ENCODE results near the gene CACNA1C. TPM values are rescaled to one million over a fixed set of nuclear protein-coding genes. Genes with fewer than 3 reads are reported as not detected.

CACNA1C gene
- total and polyA plus RNA-seq, 4 donors = 14.8 to 22.2 (median 18.3) TPM

DNA sequence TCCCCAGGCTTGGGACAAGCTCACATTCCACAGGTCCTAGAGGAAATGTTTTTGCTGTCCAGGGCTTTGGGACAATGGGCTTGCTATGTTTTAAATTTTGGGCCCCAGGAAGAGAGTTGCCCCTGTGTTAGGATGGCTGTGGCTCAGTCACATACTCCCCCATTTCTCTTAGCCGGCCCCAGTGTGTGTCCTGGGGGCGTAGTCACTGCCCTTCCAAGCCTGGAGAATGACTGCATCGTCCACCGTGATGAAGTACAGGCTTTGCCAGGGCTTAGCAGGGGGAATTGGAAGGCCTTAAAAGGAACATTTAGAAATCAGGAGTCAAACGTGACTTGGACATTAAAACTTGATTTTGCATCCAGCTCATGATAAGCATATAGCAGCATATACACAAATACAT, 293.6 kb downstream of the CACNA1C start:
- Histone ChIP-seq H3K36me3 (ENCODE audit: control insufficient read depth, insufficient read depth, low read length) (no peaks in the 10 kb centered on the region), H3K27ac (ENCODE audit: low read depth, low read length) (no peak overlapping the region), H3K9me3 (ENCODE audit: control insufficient read depth, insufficient read depth, low read length) (no peaks in the 10 kb centered on the region), H3K4me1 (ENCODE audit: control insufficient read depth, insufficient read depth, low read length) (peaks cover 3% of the 10 kb centered on the region), H3K27me3 (ENCODE audit: control insufficient read depth, insufficient read depth, low read length) (no peaks in the 10 kb centered on the region), H3K4me3 (ENCODE audit: low read depth, low read length) (no peak overlapping the region)
- WGBS (ENCODE audit: insufficient coverage) = no CpG with 5 or more reads among the region's 5 CpGs
- no peak for DNase-seq (ENCODE audit: low read depth in 4 of 6, low spot score in 6 of 6)

- H3K36me3 ChIP-seq (ENCODE audit: control insufficient read depth, insufficient read depth, low read length) = no peaks in the 10 kb centered on the region
- H3K9me3 ChIP-seq (ENCODE audit: control insufficient read depth, insufficient read depth, low read length) = no peaks in the 10 kb centered on the region
- peaks cover 3% of the 10 kb centered on the region for H3K4me1 ChIP-seq (ENCODE audit: control insufficient read depth, insufficient read depth, low read length)
- DNase-seq (ENCODE audit: low read depth in 4 of 6, low spot score in 6 of 6) = no peak
- H3K4me3 ChIP-seq (ENCODE audit: low read depth, low read length) = no peak overlapping the region
- H3K27ac ChIP-seq (ENCODE audit: low read depth, low read length) = no peak overlapping the region
- WGBS (ENCODE audit: insufficient coverage) = 88% methylated on average over 4 of the region's 6 CpGs
- H3K27me3 ChIP-seq (ENCODE audit: control insufficient read depth, insufficient read depth, low read length) = no peaks in the 10 kb centered on the region
Observed at GRCh38 chr12:2347137-2347843, 294.5 kb downstream of the CACNA1C start.

- no peaks in the 10 kb centered on the region for H3K9me3 ChIP-seq (ENCODE audit: control insufficient read depth, insufficient read depth, low read length)
- no peak overlapping the region for H3K27ac ChIP-seq (ENCODE audit: low read depth, low read length)
- no peaks in the 10 kb centered on the region for H3K27me3 ChIP-seq (ENCODE audit: control insufficient read depth, insufficient read depth, low read length)
- no peak for DNase-seq (ENCODE audit: low read depth in 4 of 6, low spot score in 6 of 6)
- no peak overlapping the region for H3K4me3 ChIP-seq (ENCODE audit: low read depth, low read length)
- peaks cover 4% of the 10 kb centered on the region for H3K4me1 ChIP-seq (ENCODE audit: control insufficient read depth, insufficient read depth, low read length)
- 81% methylated on average over 18 of the region's 19 CpGs for WGBS (ENCODE audit: insufficient coverage)
- H3K36me3 ChIP-seq (ENCODE audit: control insufficient read depth, insufficient read depth, low read length) = no peaks in the 10 kb centered on the region
Observed at GRCh38 chr12:2347844-2348481, 295.2 kb downstream of the CACNA1C start.

GRCh38 chr12:2348482-2348852, 295.7 kb downstream of the CACNA1C start:
- Histone ChIP-seq H3K27ac (ENCODE audit: low read depth, low read length) (no peak overlapping the region), H3K9me3 (ENCODE audit: control insufficient read depth, insufficient read depth, low read length) (no peaks in the 10 kb centered on the region), H3K36me3 (ENCODE audit: control insufficient read depth, insufficient read depth, low read length) (no peaks in the 10 kb centered on the region), H3K4me3 (ENCODE audit: low read depth, low read length) (no peak overlapping the region), H3K4me1 (ENCODE audit: control insufficient read depth, insufficient read depth, low read length) (peaks cover 9% of the 10 kb centered on the region), H3K27me3 (ENCODE audit: control insufficient read depth, insufficient read depth, low read length) (no peaks in the 10 kb centered on the region)
- WGBS (ENCODE audit: insufficient coverage) = 96% methylated on average over 7 of the region's 11 CpGs
- no peak for DNase-seq (ENCODE audit: low read depth in 4 of 6, low spot score in 6 of 6)

- H3K27ac ChIP-seq (ENCODE audit: low read depth, low read length) = no peak overlapping the region
- WGBS (ENCODE audit: insufficient coverage) = 95% methylated on average over 8 of the region's 8 CpGs
- no peak for DNase-seq (ENCODE audit: low read depth in 4 of 6, low spot score in 6 of 6)
- no peaks in the 10 kb centered on the region for H3K36me3 ChIP-seq (ENCODE audit: control insufficient read depth, insufficient read depth, low read length)
- no peak overlapping the region for H3K4me3 ChIP-seq (ENCODE audit: low read depth, low read length)
- H3K27me3 ChIP-seq (ENCODE audit: control insufficient read depth, insufficient read depth, low read length) = no peaks in the 10 kb centered on the region
- peaks cover 27% of the 10 kb centered on the region for H3K4me1 ChIP-seq (ENCODE audit: control insufficient read depth, insufficient read depth, low read length)
- no peaks in the 10 kb centered on the region for H3K9me3 ChIP-seq (ENCODE audit: control insufficient read depth, insufficient read depth, low read length)
Observed at GRCh38 chr12:2351161-2351560, 298.4 kb downstream of the CACNA1C start.

- H3K27me3 ChIP-seq (ENCODE audit: control insufficient read depth, insufficient read depth, low read length) = no peaks in the 10 kb centered on the region
- no peaks in the 10 kb centered on the region for H3K9me3 ChIP-seq (ENCODE audit: control insufficient read depth, insufficient read depth, low read length)
- H3K4me3 ChIP-seq (ENCODE audit: low read depth, low read length) = no peak overlapping the region
- no peak for DNase-seq (ENCODE audit: low read depth in 4 of 6, low spot score in 6 of 6)
- H3K36me3 ChIP-seq (ENCODE audit: control insufficient read depth, insufficient read depth, low read length) = no peaks in the 10 kb centered on the region
- peaks cover 27% of the 10 kb centered on the region for H3K4me1 ChIP-seq (ENCODE audit: control insufficient read depth, insufficient read depth, low read length)
- 88% methylated on average over 4 of the region's 6 CpGs for WGBS (ENCODE audit: insufficient coverage)
- H3K27ac ChIP-seq (ENCODE audit: low read depth, low read length) = no peak overlapping the region
Observed at GRCh38 chr12:2352203-2352602, 299.4 kb downstream of the CACNA1C start.

- H3K4me3 ChIP-seq (ENCODE audit: low read depth, low read length) = no peak overlapping the region
- WGBS (ENCODE audit: insufficient coverage) = 97% methylated on average over 9 of the region's 9 CpGs
- no peak overlapping the region for H3K27ac ChIP-seq (ENCODE audit: low read depth, low read length)
- H3K27me3 ChIP-seq (ENCODE audit: control insufficient read depth, insufficient read depth, low read length) = no peaks in the 10 kb centered on the region
- no peaks in the 10 kb centered on the region for H3K36me3 ChIP-seq (ENCODE audit: control insufficient read depth, insufficient read depth, low read length)
- no peak for DNase-seq (ENCODE audit: low read depth in 4 of 6, low spot score in 6 of 6)
- peaks cover 27% of the 10 kb centered on the region for H3K4me1 ChIP-seq (ENCODE audit: control insufficient read depth, insufficient read depth, low read length)
- no peaks in the 10 kb centered on the region for H3K9me3 ChIP-seq (ENCODE audit: control insufficient read depth, insufficient read depth, low read length)
Observed at GRCh38 chr12:2353281-2353680, 300.5 kb downstream of the CACNA1C start.

DNA sequence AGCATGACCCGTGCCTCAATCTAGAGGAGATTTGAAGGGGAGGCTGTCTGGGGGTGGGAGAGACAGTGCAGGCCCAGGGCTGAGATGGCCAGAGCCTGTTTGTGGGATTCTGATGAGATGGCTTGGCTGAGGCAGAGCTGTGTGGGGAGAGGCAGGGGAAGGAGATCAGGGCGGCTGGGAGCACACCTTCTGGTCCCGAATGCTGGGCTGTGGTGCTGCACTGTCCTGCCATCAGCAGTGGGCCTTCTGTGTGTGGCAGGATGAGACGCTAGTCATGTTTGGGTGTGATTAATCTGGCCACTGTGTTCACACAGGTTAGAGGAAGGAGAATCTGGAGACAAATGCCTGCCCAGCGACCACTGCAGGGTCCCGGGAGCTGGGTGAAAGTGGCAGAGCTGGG, 300.9 kb downstream of the CACNA1C start:
- peaks cover 30% of the 10 kb centered on the region for H3K4me1 ChIP-seq (ENCODE audit: control insufficient read depth, insufficient read depth, low read length)
- H3K9me3 ChIP-seq (ENCODE audit: control insufficient read depth, insufficient read depth, low read length) = no peaks in the 10 kb centered on the region
- no peak overlapping the region for H3K27ac ChIP-seq (ENCODE audit: low read depth, low read length)
- no peak overlapping the region for H3K4me3 ChIP-seq (ENCODE audit: low read depth, low read length)
- H3K27me3 ChIP-seq (ENCODE audit: control insufficient read depth, insufficient read depth, low read length) = no peaks in the 10 kb centered on the region
- 74% methylated on average over 6 of the region's 6 CpGs for WGBS (ENCODE audit: insufficient coverage)
- H3K36me3 ChIP-seq (ENCODE audit: control insufficient read depth, insufficient read depth, low read length) = no peaks in the 10 kb centered on the region
- DNase-seq (ENCODE audit: low read depth in 4 of 6, low spot score in 6 of 6) = no peak

DNA sequence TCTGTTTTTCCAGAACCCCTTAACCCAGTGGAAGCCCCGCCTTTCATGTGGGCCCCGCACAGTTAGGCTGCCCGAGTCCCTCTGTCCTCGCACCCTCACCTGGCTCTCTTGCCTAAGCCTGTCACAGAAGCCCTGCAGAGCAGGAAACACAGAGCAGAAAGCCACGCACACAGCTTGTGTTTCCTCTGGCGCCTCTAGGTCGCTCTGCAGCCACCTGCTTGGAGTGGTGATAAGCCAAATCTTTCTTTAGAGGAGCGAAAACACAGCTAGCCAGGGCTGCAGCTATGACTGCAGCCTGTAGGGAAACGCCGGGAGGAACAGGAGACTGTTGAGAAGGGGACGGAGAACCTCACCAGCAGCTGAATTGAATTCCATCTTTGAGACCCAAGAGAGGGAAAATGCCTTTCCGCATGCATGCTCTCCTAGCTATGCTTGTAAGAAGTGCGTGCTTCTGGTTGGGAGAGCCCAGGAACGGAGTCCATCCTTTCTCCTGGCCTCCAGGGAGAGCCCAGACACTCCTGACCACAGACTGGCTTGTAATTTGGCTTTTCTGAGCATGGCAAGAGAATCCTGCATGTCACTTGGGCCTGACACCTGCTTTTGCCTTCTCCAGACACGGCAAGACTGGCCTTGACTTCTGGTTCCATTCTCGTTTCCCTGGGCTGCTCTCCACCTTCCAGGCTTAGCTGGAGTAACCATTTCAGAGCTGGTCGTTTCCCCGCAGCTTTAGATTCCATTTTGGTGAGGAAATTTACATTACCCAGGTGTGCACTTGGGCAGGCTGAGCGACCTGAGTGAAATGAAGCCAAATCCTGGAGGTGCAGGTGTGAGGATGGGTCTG, 301.6 kb downstream of the CACNA1C start:
- H3K4me3 ChIP-seq (ENCODE audit: low read depth, low read length) = no peak overlapping the region
- 50% methylated on average over 15 of the region's 19 CpGs for WGBS (ENCODE audit: insufficient coverage)
- H3K4me1 ChIP-seq (ENCODE audit: control insufficient read depth, insufficient read depth, low read length) = peaks cover 30% of the 10 kb centered on the region
- H3K9me3 ChIP-seq (ENCODE audit: control insufficient read depth, insufficient read depth, low read length) = no peaks in the 10 kb centered on the region
- H3K27ac ChIP-seq (ENCODE audit: low read depth, low read length) = no peak overlapping the region
- H3K27me3 ChIP-seq (ENCODE audit: control insufficient read depth, insufficient read depth, low read length) = no peaks in the 10 kb centered on the region
- H3K36me3 ChIP-seq (ENCODE audit: control insufficient read depth, insufficient read depth, low read length) = no peaks in the 10 kb centered on the region
- peak in 2 of 6 donors; percentile 73 to 78 for DNase-seq (ENCODE audit: low read depth in 4 of 6, low spot score in 6 of 6)
